Activated CD4-positive, CD25-positive, alpha-beta regulatory T cell treated with anti-CD3 and anti-CD28 coated beads, Interleukin-2, amount 50 U/mL, for 16 hours (primary cell): ENCODE results near the gene FHL1.
"Not testable (repeated sequence)": the region's sequence is repeated elsewhere in the genome, so short reads cannot be mapped to it uniquely, and the experiment has no call there.

Source experiments
- DNase-seq: peaks from one replicate; pipeline ENCODE4 v3.0.0-alpha.2; 2020; ENCODE audit warnings: low read depth, low spot score

FHL1 gene

GRCh38 chrX:136147315-136147901 lies at the start of gene FHL1:
FHL1 (plus strand) TSS chrX:136147533.
- no peak for DNase-seq

DNA sequence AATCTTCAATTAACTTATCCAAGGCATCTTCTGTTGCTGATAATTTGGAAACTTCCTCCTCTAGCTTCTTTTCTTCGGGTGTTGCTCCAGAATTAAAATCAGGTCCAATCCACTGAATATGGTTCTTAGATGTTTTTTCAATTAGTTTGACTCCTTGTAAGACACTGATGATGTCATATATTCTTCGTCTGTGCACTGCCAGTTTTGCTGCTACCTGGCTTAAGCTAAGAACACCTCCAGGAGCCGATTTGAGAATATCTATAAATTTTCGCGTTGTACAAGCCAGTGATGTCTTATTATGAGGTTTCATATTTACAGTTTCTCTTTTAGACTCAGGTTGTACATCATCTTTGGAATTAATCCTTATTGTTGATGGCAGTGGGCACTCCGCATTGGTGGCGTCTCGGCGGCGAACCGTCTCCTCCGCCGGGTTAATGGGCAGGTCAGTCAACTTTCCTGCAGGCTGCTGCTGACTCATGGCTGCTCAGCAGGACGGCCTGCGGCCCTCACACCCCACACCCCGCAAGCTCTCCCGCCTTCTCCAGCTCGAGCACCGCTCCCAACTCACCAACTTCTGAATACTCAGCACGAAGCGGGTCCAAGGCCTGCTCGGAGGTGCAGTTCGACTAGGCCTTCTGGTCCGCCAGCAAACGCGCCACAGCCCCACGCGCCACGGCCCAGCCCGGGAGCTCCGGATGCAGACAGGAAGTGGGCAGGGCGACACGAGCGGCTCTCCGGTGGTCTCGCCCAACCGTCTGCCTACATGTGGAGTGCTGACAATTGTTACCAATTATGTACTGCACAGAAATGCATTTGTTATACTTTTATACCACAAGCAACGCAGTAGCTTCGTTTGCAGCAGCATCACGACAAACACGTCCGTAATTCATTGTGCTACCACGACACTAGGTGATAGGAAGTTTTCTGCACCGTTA lies 49.2 kb upstream of the FHL1 start:
- DNase-seq: no peak

DNA sequence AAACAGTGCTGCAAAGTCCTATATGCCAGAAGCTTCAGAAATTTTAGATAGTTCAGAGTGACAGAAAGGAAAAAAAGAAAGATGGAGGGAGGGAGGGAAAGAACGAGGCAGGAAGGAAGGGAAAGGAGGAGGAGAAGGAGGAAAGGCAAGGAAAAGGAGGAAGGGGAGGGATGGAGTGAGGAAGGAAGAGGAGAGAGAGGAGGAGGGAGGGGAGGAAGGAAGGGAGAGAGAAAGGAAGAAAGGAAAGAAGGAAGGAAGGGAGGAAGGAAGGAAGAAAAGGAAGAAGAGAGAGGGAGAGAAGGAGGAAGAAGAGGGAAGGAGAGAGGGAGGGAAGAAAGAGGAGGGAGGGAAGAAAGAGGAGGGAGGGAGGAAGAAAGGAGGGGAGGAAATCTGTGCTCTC lies 42.4 kb upstream of the FHL1 start:
- DNase-seq: no peak

DNA sequence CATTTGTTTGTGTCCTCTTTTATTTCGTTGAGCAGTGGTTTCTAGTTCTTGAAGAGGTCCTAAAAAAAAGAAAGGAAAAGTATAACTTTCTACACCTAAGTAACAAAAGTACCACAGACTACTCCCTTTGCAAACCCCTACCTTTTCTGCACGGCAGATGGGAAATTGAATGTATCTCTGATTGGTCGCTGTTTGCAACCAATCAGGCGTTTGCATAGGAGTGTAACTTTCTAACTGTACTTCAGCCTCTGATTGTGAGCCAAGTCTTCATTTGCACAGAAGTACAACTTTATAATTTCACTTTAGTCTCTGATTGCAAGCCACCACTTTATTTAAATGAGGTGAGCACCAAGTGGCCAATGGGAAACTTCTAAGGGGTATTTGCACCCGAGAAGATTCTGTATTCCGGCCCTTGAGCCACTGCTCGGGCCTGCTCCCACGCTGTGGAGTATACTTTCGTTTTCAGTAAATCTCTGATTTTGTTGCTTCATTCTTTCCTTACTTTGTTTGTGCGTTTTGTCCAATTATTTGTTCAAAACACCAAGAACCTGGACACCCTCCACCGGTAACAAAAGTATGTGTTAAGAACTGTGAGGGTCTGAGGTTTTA lies 40.3 kb upstream of the FHL1 start:
- no peak for DNase-seq

DNA sequence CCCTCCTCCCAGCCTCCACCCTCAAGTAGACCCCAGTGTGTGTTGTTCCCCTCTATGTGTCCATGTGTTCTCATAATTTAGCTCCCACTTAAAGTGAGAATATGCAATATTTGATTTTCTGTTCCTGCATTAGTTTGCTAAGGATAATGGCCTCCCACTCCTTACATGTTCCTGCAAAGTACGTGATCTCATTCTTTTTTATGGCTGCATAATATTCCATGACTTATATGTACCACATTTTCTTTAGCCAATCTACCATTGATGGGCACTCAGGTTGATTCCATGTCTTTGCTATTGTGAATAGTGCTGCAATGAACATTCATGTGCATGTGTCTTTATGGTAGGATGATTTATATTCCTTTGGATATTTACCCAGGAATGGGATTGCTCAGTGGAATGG lies 38.4 kb upstream of the FHL1 start:
- not testable (repeated sequence) for DNase-seq

- no peak for DNase-seq
These were observed 35.0 kb upstream of the FHL1 start for GRCh38 chrX:136112286-136112685.

GRCh38 chrX:136112778-136113177 lies 34.6 kb upstream of the FHL1 start:
- no peak for DNase-seq

DNA sequence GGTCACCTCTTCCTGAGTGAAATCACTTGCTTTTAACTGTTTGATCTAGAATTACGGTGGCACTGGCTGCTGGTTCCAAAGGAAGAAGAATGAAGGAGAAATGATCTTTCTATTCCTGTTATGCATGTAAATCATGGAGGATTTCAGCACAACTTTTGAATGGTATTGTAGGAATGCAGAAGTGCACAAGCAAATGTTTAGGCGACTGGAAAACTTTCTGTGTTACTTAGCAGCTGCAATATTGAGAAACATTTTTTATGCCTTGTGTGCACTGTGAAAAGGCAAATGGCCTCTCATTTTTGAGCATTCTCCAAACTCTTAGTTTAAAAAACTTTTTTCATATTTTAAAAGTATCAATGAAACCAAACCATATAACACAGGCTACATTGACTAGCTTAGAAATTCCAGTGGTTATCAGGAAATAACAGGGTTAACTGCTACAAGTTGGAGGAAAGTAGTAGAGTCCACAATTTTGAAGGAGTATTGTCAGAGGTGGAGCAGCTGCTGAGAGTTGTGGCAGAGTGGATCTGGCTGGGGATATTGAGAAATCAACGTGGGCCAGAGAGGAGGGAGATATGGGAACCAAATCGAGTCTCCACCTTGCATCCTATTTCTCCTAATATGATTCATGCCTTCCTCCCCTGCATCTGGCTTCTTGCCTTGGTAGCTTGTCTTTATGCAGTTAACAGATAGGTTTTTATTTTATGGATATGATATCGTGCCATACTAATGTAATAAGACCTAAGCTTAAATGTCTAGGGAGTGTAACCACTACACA lies 32.0 kb upstream of the FHL1 start:
- no peak for DNase-seq

GRCh38 chrX:136115904-136116297 lies 31.4 kb upstream of the FHL1 start:
- no peak for DNase-seq

- DNase-seq: no peak
These were observed 25.5 kb upstream of the FHL1 start for GRCh38 chrX:136121788-136122187.

DNA sequence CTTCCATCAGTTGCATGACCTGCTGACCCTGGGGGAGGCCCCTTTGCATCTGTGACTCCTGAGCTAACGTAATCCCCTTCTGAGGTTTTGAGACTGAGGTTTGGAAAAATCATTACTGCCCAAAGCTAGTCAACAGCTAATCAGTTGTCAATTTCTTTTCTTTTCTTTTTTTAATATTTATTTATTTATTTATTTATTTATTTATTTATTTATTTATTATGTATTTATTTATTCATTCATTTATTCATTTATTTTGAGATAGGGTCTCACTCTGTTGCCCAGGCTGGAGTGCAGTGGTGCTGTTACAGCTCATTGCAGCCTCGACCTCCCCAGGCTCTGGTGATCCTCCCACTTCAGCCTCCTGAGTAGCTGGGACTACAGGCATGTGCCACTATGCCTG lies 25.1 kb upstream of the FHL1 start:
- DNase-seq: no peak

DNA sequence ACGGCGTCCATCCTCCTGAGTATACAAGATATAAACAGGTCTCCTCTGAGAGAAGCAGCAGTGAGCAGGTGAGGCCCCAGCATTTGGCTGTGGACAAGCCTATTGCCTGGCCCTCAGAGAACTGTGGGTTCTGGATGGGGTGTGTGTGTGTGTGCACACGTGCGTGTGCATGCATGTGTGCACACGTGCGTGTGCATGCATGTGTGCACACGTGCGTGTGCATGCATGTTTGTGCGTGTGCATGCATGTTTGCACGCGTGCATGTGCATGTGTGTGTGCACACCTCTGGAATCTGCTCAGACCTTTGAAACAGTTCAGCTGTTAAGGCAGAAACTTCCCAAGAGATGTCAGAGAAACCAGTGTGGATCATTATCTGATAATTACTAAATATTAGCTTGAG lies 22.2 kb upstream of the FHL1 start:
- DNase-seq: no peak

DNA sequence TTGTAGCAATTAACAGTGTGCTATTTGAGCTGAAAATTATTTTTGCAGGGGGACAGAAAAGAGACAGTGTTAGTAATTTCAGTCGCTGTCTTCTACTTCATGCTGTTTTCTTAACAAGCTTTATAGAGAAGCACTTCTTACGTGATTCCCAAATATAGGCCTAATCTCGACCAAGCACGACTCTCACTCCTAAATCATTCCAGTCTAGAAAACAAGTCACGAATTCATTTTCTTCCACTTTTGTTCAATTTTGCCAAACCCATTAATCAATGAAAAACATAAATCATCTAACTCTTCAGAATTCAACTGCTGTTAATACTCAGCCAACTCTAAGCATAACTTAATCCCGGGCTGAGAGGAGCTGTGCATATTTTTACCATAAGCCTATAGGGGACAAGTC lies 21.0 kb upstream of the FHL1 start:
- DNase-seq: no peak

- no peak for DNase-seq
These were observed 20.4 kb upstream of the FHL1 start for GRCh38 chrX:136126872-136127406.

- no peak for DNase-seq
These were observed 18.6 kb upstream of the FHL1 start for GRCh38 chrX:136128743-136129142.

GRCh38 chrX:136130931-136131833 lies 16.2 kb upstream of the FHL1 start:
- DNase-seq: no peak

DNA sequence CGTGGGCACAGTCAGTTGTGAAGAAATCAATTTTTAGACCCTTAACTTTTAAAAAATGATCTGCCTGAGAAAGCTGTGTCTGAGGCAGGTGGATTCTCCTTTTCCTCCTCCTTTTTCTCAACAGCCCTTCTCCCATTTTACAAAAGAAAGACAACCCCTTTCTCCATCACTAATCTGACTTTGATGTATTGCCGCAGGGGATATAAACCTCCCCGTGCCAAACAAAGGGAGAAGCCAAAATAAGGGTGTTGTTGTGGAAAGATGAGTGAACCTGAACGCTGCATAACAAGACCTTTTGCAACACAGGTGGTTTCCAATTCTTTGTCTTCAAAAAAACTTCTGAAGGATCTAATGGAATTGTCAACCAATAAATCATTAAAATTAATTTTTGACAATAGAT lies 8.4 kb upstream of the FHL1 start:
- no peak for DNase-seq

DNA sequence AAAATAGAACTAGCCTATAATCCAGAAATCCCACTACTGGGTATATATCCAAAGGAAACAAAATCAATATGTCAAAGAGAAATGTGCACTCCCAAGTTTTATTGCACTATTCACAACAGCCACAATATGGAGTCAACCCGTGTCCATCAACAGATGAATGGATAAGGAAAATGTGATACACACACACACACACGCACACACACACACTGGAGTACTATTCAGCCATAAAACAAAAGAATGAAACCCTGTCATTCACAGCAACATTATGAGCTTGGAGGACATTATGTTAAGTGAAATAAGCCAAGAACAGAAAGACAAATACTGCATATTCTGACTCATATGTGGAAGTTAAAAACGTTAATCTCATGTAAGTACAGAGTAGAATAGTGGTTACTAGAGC lies 5.8 kb upstream of the FHL1 start:
- DNase-seq: no peak

DNA sequence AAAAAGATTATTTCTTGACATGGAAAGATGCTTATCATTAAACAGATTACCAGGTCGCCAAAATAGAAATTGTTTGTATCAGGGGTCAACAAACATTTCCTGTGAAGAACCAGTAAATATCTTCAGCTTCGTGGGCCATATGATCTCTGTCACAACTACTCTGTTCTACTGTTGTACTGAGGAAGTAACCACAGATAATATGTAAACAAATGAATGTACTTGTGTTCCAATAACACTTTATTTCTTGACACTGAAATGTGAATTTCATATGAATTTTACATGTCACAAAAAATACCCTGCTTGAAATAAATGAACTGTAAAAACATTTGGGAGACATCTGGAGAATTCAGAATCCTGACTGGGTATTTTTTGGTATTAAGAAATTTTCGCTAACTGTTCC lies 4.7 kb upstream of the FHL1 start:
- no peak for DNase-seq

- no peak for DNase-seq
These were observed 3.6 kb upstream of the FHL1 start for GRCh38 chrX:136143711-136144110.
